NCI-H1092 (cell line): Measurements from ENCODE around the gene MEAK7.

ENCODE experiments used
- DNase-seq: peaks from one replicate; lab custom pipeline; 2025; lab: John Stamatoyannopoulos, UW

The MEAK7 gene

DNA sequence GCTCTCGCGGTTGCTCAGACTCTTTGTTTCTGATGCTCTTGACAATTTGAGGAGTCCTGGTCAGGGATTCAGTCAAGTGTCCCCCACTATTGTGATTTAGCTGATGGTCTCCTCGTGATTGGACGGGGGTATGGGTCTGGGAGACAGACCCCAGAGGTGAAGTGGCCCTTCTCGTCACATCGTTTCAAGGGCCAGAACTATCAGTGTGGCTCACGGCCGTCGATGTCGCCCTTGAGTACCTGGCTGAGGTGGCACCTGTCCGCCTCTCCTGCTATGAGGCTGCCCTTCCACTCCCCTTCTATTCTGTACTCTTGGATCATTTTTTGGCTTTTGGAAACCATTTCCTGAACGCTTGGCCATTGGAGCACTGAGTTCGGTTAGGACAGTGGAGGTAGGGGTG is 7.4 kb upstream of the MEAK7 start:
- no peak for DNase-seq

DNA sequence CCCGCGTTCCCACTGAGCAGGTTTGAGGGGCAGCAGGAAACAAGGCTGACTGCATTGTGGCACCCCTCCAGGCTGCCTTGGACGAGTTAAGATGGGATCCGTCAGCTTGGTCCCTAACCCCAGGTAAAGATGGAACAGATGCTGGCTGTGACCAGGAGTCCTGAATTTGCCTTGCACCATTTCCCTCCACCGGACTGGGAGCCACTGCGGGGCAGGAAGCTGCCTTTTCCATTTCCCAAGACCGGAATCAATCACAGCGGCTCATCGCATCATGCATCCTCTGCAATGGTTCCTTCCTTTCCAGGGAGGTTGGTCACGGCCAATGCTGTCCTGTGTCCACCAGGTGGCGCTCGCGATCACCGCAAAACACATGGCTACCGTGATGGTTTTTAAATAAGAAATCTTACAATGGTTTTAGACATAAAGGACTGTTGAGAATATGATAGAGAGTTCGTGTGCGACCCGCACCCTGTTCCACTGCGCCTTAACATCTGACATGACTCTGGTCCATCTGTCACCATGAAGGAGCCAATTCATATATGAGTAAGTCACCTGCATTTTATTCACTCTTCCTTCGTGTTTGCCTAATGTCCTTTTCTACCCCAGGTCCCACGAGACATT is 6.8 kb upstream of the MEAK7 start:
- DNase-seq = peak; percentile 75

DNA sequence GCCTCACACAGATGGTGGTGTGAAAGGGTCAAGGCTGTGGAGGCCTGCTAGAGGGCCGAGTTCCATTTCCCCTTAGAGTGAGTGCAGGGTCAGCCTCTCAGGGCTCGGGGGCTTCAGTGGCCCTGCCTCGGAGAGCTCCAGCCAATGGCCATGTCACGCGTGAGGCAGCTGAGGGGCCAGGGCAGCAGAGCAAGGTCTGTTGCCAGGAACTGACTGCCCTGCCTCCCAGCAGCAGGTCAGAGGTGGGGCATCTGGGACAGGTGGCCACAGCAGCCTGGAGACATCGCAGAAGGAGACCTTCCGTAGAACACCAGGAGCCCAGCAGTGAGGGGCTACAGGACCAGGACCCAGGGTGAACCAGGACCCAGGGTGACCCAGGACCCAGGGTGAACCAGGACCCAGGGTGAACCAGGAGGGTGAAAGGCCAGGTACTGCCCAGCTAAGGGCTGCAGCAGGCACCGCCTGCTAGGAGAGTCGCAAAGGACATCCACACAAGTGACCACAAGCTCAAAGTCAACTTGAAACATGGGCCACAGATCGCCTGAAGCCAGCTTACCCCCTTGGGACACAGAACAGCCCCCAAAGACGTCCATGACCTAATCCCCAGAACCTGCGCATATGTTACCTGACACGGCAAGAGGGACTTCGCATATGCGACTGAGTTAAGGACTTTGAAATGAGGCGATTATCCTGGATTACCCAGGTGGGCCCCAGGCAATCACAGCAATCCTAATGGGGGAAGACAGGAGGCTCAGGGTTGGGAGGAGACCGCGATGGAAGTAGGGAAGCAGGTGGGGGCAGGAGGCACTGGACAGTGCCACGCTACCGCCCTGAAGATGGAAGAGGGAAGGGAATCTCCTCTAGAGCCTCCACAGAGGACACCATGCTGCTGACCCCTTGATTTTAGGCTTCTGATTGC is 4.8 kb upstream of the MEAK7 start:
- DNase-seq = no peak

DNA sequence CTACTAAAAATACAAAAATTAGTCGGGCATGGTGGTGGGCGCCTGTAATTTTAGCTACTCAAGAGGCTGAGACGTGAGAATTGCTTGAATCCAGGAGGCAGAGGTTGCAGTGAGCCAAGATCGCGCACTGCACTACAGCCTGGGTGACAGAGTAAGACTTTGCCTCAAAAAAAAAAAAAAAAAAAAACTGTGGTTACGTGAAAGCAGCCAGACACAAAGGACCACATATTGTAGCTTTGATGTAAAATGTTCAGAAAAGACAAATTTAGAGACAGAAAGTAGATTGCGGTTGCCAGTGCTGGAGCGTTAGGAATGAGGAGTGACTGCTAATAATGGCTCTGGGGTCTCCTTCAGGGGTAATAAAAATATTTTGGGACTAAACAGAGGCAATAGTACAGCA is 4.0 kb upstream of the MEAK7 start:
- DNase-seq = no peak

GRCh38 chr16:84507011-84507982 is 2.8 kb upstream of the MEAK7 start:
- no peak for DNase-seq

DNA sequence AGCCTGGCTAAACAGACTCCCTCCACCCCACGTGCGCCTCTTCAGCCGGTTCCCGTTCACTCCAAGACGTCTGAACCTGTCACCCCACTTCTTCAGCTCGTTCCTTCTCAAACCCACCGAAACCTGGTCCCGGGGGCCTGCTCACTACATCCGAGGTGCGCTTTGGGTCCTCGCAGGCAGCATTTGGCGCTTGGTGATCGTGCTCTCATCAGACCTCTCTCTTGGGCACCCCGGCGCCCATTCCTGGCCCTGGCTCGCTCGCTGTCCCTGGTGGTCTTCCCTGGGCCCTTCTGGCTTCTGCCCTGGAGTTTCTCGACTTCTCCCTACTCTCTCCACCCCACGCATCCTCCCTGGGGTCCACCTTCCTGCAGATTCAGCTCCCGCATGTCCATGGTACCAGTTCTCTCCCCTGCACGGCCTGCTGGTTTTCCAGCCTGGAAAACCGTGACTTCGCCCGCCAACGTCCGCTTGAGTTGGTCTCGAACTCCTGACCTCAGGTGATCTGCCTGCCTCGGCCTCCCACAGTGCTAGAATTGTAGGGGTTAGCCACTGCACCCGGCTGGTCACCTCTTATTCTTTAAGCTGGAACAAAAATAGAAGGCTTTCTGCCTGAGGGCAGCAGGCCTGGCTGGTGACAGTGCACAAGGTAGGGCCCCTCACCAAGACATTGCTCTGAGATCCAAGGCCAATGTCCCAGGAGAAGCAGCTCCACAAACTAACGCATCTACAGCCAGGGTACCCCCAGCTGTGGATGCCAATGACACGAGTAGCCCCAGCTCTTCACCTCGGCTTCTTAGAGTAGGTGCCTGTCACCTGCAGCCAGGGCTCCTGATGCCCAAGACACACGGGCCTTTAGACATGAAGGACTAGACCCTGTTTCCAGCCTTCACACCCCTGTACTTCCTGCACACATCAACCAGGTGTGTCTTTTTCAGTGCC is 1.1 kb upstream of the MEAK7 start:
- no peak for DNase-seq

- DNase-seq = no peak
These were observed 586 bp downstream of the MEAK7 start for GRCh38 chr16:84503751-84504395.

DNA sequence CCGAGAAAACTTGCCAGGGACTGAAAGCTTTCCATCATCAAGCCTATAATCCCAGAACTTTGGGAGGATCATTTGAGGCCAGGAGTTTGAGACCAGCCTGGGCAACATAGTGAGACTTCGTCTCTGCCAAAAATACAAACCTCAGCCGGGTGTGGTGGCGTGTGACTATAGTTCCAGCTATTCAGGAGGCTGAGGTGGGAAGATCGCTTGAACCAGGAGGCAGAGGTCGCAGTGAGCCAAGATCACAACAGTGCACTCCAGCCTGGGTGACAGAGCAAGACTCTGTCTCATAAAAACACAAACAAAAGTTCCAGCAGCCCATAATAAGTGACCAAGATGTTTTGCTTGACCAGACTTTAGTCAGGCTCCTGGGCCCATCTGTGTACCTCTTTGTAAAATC is 1.9 kb downstream of the MEAK7 start:
- no peak for DNase-seq

- no peak for DNase-seq
These were observed 2.4 kb downstream of the MEAK7 start for GRCh38 chr16:84502075-84502474.

DNA sequence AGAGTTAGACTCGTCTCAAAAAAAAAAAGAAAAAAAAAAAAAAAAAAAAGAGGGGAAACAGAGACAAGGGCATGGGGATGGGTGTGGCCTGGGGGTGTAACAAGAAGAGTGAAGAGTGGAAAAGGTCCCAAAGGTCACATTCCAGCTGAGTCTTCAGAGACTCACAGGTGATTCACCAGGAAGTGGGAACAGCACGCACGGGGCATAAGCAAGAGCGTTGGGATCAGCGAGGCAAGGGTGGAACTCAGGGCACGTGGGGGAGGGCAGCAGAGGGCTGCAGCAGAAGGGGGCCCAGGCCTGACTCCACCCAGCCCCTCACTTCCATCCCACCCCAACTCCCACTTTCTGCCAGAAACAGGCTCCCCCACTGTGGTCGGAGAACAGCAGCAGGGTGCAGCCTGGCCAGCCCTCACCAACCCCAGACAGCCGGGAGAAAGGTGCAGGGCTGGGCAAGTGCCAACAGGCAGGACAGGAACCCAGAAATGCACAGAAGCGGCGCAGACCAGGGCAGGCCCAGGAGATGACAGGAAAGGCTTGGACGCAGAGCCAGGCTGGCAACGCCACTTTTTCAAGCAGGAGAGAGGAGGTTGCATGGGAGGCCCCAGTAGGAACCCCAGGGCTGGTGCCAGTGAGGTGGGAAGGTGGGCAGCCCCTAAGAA is 3.3 kb downstream of the MEAK7 start:
- DNase-seq = no peak

GRCh38 chr16:84500531-84500930 is 3.9 kb downstream of the MEAK7 start:
- no peak for DNase-seq

GRCh38 chr16:84499638-84500037 is 4.8 kb downstream of the MEAK7 start:
- no peak for DNase-seq

- DNase-seq = no peak
These were observed 5.4 kb downstream of the MEAK7 start for GRCh38 chr16:84498859-84499620.

GRCh38 chr16:84498223-84498610 is 6.2 kb downstream of the MEAK7 start:
- no peak for DNase-seq

DNA sequence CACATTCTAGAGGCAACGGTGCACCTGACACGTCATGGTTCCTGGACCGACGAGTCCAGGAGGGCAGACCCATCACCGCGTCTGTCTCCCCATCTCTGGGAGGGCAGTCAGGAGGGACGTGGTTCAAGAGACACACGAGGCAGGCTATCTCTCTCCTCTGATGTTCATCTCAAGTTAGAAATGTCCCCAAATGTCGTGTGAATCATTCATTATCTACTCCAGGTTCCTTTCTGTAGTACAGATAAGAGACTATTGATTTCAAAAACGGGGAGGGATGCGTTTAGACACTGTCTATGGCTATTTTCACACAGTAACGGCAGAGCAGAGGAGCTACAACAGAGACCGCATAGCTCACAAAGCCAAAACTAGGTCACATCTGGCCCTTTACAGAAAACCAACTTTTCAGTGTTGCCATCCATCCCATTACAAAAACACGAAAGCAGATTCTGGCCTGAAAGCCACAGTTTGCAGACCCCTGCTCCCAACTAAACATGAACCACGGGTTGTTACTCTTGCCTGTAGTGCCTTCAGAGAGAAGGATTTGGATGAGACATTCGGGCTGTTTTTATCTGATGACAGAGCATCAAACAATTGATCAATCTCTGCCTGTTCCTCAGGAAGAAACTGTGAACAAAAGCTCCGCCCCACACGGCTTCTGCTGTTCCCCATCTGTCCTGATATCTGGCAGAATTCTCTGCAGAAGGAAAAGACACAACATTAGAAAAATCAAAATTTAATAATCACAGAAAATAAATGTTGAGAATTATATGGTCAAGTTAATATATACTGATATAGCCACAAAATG is 6.8 kb downstream of the MEAK7 start:
- no peak for DNase-seq

DNA sequence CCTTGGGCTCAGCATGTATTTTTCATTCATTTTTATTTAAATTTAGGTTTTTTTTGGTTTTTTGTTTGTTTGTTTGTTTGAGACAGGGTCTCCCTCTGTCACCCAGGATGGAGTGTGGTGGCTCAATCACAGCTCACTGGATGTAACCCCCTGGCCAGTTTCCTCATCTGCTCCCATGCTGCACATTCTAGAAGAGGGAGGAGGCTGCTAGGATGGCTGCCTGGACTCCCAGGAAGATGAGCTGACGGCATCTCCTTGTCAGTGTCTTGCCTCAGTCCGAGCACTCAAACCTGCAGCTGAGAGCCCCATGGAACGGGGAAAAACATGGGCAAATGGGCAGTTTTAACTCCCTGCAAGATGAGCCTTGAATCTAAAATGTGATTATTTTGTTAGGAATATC is 7.5 kb downstream of the MEAK7 start:
- no peak for DNase-seq

GRCh38 chr16:84495506-84495905 is 9.0 kb downstream of the MEAK7 start:
- DNase-seq = no peak

DNA sequence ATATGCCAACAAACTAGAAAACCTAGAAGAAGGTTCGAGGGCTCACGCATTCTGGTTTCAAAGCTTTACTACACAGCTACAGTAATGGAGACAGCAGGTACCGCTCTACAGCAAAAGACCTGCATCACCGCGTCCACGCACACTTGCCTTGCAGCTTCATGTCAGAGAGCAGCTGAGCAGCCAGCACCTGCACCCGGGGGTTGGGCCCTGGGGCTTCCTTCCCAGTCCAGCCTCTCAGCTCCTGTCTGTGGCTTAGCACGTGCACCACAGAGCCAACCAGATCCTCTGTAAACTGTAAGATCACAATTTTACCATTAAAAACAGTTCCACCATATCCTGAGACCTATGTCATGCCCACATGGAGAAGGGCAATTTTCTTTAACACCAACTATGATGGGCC is 15.3 kb downstream of the MEAK7 start:
- no peak for DNase-seq

DNA sequence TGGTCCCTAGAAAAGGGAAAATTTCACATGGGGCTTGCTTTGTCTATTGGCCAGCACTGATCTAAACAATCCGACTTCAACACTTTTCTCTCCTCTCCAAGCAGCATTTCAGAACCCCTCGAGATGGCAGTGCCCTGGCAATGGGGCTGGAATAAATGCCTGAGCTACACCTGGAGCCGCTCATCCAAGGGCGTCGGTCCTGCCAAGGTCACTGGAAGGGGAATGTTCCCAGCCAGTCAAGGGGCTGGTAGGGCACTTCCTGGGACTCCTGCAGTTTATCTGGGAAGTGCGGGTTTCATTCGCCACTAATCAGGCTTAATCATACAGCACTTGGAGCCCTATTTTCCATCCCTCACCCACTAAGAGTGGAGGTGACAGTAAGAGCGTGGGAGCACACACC is 17.1 kb downstream of the MEAK7 start:
- no peak for DNase-seq
